LNCAP (cell line): Measurements from ENCODE around the gene VENTX.

Source experiments
- CTCF ChIP-seq: fragments of 450-650 bp; IDR thresholded peaks from 2 replicates; pipeline ENCODE4 v1.5.1; 2017; ENCODE audit warnings: mild to moderate bottlenecking

Gene VENTX

GRCh38 chr10:133260895-133261725, 23.5 kb downstream of the VENTX start:
- TF ChIP-seq CTCF = no peak

GRCh38 chr10:133261726-133262325, 24.2 kb downstream of the VENTX start:
- no peak for TF ChIP-seq CTCF

GRCh38 chr10:133262696-133263095, 25.0 kb downstream of the VENTX start:
- no peak for TF ChIP-seq CTCF

- no peak for TF ChIP-seq CTCF
Observed at GRCh38 chr10:133263674-133264073, 26.0 kb downstream of the VENTX start.

- TF ChIP-seq CTCF = no peak
Observed at GRCh38 chr10:133264461-133264860, 26.8 kb downstream of the VENTX start.

- TF ChIP-seq CTCF = no peak
Observed at GRCh38 chr10:133266056-133266795, 28.6 kb downstream of the VENTX start.

GRCh38 chr10:133267293-133267692, 29.6 kb downstream of the VENTX start:
- no peak for TF ChIP-seq CTCF
